ENCODE results near the gene ENTHD1. TPM values are rescaled to one million over a fixed set of nuclear protein-coding genes. Genes with fewer than 3 reads are reported as not detected.
A peak's percentile ranks its signal among the peaks of the same experiment; 100 is the strongest.

Gene ENTHD1
- total RNA-seq, 1 donor from 2014 or later: not detected

- H3K4me3 Mint-ChIP-seq: no peak overlapping the region
- peaks cover 52% of the 10 kb centered on the region for H3K27me3 Mint-ChIP-seq (ENCODE audit: low read depth)
- TF ChIP-seq, protein P1, sequence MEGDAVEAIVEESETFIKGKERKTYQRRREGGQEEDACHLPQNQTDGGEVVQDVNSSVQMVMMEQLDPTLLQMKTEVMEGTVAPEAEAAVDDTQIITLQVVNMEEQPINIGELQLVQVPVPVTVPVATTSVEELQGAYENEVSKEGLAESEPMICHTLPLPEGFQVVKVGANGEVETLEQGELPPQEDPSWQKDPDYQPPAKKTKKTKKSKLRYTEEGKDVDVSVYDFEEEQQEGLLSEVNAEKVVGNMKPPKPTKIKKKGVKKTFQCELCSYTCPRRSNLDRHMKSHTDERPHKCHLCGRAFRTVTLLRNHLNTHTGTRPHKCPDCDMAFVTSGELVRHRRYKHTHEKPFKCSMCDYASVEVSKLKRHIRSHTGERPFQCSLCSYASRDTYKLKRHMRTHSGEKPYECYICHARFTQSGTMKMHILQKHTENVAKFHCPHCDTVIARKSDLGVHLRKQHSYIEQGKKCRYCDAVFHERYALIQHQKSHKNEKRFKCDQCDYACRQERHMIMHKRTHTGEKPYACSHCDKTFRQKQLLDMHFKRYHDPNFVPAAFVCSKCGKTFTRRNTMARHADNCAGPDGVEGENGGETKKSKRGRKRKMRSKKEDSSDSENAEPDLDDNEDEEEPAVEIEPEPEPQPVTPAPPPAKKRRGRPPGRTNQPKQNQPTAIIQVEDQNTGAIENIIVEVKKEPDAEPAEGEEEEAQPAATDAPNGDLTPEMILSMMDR (conservative IDR thresholded peaks at IDR 0.05): no peak
- H3K27ac Mint-ChIP-seq (ENCODE audit: unreplicated experiment): no peak overlapping the region
- DNase-seq (ENCODE audit: low read depth, low spot score): no peak
- no peaks in the 10 kb centered on the region for H3K36me3 Mint-ChIP-seq (ENCODE audit: low read depth)
- H3K9me3 Mint-ChIP-seq: no peaks in the 10 kb centered on the region
- H3K4me1 Mint-ChIP-seq: peaks cover 34% of the 10 kb centered on the region
Observed at GRCh38 chr22:39713799-39714290, 179.7 kb downstream of the ENTHD1 start.

DNA sequence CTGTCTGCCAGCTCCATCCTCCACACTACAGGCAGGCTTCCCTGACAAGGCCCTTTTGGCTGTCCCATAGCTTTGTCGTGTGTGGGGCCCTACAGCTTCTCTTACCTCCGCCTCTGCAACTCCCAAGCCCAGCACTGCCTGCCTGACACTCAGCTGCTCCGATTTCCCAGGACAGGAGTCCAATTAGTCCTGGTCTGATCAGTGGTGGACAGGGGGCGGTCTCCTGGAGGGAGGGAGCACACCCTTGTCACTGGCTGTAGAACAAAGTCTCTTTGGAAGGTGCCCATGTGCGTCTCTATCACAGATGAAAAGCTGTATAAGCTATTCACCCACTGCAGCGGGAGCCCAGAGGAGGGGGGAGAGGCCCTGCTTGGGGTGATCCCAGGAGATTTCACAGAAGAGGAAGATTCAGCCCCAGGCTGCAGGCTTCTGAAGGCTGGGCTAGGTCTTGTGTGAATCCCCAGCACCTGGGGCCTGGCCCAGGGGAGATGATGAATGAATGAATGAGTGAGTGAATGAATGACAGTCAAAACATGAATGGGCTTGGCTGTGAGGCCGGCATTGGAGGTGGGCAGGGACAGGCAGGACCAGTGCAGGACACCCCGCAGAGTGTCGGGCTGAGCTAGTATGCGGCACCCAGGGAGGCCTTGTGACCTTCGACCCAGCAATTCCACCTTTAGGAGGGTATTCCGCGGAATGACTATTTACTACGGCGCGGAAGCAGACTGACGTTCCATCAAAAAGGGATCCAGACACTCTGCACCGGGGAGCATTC is 180.6 kb downstream of the ENTHD1 start:
- DNase-seq (ENCODE audit: low read depth, low spot score): no peak
- H3K27ac Mint-ChIP-seq (ENCODE audit: unreplicated experiment): no peak overlapping the region
- H3K27me3 Mint-ChIP-seq (ENCODE audit: low read depth): peaks cover 57% of the 10 kb centered on the region
- peak overlapping the region; percentile 36 for H3K4me3 Mint-ChIP-seq
- H3K9me3 Mint-ChIP-seq: no peaks in the 10 kb centered on the region
- H3K4me1 Mint-ChIP-seq: peaks cover 34% of the 10 kb centered on the region
- TF ChIP-seq, protein P1 (conservative IDR thresholded peaks at IDR 0.05): no peak
- no peaks in the 10 kb centered on the region for H3K36me3 Mint-ChIP-seq (ENCODE audit: low read depth)

DNA sequence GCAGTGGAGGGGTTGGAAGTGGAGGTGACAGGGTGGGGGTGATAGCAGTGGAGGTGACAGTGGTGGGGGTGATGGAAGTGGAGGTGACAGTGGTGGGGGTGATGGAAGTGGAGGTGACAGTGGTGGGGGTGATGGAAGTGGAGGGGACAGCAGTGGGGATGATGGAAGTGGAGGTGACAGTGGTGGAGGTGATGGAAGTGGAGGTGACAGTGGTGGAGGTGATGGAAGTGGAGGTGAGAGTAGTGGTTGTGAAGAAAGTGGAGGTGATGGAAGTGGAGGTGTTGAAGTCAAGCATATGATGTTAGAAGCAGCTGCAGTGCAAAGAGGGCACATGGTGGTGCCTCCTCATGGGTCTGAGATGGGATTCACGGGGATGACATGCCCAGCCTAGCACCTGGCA is 181.5 kb downstream of the ENTHD1 start:
- no peak for DNase-seq (ENCODE audit: low read depth, low spot score)
- H3K4me3 Mint-ChIP-seq: no peak overlapping the region
- H3K4me1 Mint-ChIP-seq: peaks cover 26% of the 10 kb centered on the region
- H3K9me3 Mint-ChIP-seq: no peaks in the 10 kb centered on the region
- no peaks in the 10 kb centered on the region for H3K36me3 Mint-ChIP-seq (ENCODE audit: low read depth)
- peaks cover 54% of the 10 kb centered on the region for H3K27me3 Mint-ChIP-seq (ENCODE audit: low read depth)
- TF ChIP-seq, protein P1 (conservative IDR thresholded peaks at IDR 0.05): no peak
- no peak overlapping the region for H3K27ac Mint-ChIP-seq (ENCODE audit: unreplicated experiment)

- no peak for DNase-seq (ENCODE audit: low read depth, low spot score)
- no peaks in the 10 kb centered on the region for H3K9me3 Mint-ChIP-seq
- TF ChIP-seq, protein P1 (conservative IDR thresholded peaks at IDR 0.05): no peak
- peaks cover 24% of the 10 kb centered on the region for H3K4me1 Mint-ChIP-seq
- no peaks in the 10 kb centered on the region for H3K36me3 Mint-ChIP-seq (ENCODE audit: low read depth)
- no peak overlapping the region for H3K27ac Mint-ChIP-seq (ENCODE audit: unreplicated experiment)
- no peak overlapping the region for H3K4me3 Mint-ChIP-seq
- peaks cover 52% of the 10 kb centered on the region for H3K27me3 Mint-ChIP-seq (ENCODE audit: low read depth)
Observed at GRCh38 chr22:39710380-39711150, 183.0 kb downstream of the ENTHD1 start.

DNA sequence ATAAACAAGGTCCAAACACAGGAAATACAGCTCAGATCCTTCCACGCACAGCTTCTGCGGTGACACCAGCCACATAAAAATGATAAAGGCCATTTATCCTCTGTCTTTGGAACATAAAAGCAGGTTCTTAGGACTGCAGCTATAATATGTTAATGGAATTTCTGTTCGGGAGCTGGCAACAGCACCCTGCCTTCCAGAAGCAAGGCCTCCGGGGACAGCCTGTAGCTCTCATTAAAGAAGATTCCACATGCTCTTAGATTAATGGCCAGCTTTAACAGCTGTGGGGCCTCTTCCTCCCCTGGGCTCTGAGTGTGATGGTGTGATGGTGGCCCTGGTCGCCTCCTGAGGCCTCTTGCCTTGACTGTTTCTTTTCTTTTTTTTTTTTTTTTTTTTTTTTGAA is 185.7 kb downstream of the ENTHD1 start:
- H3K4me3 Mint-ChIP-seq: no peak overlapping the region
- no peak for DNase-seq (ENCODE audit: low read depth, low spot score)
- no peak overlapping the region for H3K27ac Mint-ChIP-seq (ENCODE audit: unreplicated experiment)
- H3K36me3 Mint-ChIP-seq (ENCODE audit: low read depth): no peaks in the 10 kb centered on the region
- H3K9me3 Mint-ChIP-seq: no peaks in the 10 kb centered on the region
- H3K27me3 Mint-ChIP-seq (ENCODE audit: low read depth): peaks cover 36% of the 10 kb centered on the region
- TF ChIP-seq, protein P1 (conservative IDR thresholded peaks at IDR 0.05): no peak
- peaks cover 12% of the 10 kb centered on the region for H3K4me1 Mint-ChIP-seq
